H9 (cell line): Measurements from ENCODE around the gene NHS. TPM values are rescaled to one million over a fixed set of nuclear protein-coding genes. Genes with fewer than 3 reads are reported as not detected.

Experiments
- DNase-seq: peaks from one replicate; pipeline ENCODE4 v3.0.0-alpha.2; 2017
- H2AFZ ChIP-seq: one replicate; pipeline ENCODE4 v1.6.1; 2013; ENCODE audit warnings: mild to moderate bottlenecking, low read length, control low read depth, moderate library complexity
- H2AK5ac ChIP-seq: 2 replicates; pipeline ENCODE4 v1.6.1; 2013; ENCODE audit warnings: low read length, control low read depth, mixed read lengths; ENCODE audit not compliant: insufficient read length
- H2BK120ac ChIP-seq: one replicate; pipeline ENCODE4 v1.6.1; 2013; ENCODE audit warnings: low read depth, mild to moderate bottlenecking, low read length, control low read depth, inconsistent platforms; ENCODE audit not compliant: poor library complexity, severe bottlenecking
- H2BK12ac ChIP-seq: 2 replicates; pipeline ENCODE4 v1.6.1; 2013; ENCODE audit warnings: low read length, control low read depth, mixed read lengths, low read depth; ENCODE audit not compliant: insufficient read length
- H2BK15ac ChIP-seq: 2 replicates; pipeline ENCODE4 v1.6.1; 2013; ENCODE audit warnings: low read depth, low read length, control low read depth
- H2BK20ac ChIP-seq: one replicate; pipeline ENCODE4 v1.6.1; 2013; ENCODE audit warnings: low read depth, mild to moderate bottlenecking, low read length, control low read depth, inconsistent platforms; ENCODE audit not compliant: poor library complexity, severe bottlenecking
- H2BK5ac ChIP-seq: 2 replicates; pipeline ENCODE4 v1.6.1; 2013; ENCODE audit warnings: low read length, control low read depth, mixed read lengths; ENCODE audit not compliant: insufficient read length
- H3K14ac ChIP-seq: 2 replicates; pipeline ENCODE4 v1.6.1; 2013; ENCODE audit warnings: low read length, control low read depth; ENCODE audit not compliant: insufficient read depth
- H3K18ac ChIP-seq: 2 replicates; pipeline ENCODE4 v1.6.1; 2013; ENCODE audit warnings: low read depth, mild to moderate bottlenecking, mixed read lengths, low read length, control low read depth; ENCODE audit not compliant: insufficient read length
- H3K23ac ChIP-seq: 2 replicates; pipeline ENCODE4 v1.6.1; 2013; ENCODE audit warnings: low read length, control low read depth, mixed read lengths, low read depth; ENCODE audit not compliant: insufficient read length
- H3K23me2 ChIP-seq: 2 replicates; pipeline ENCODE4 v1.6.1; 2013; ENCODE audit warnings: low read depth, mild to moderate bottlenecking, mixed read lengths, low read length, control low read depth; ENCODE audit not compliant: insufficient read length, poor library complexity, severe bottlenecking
- H3K27ac ChIP-seq: 2 replicates; pipeline ENCODE4 v1.5.1; 2013; ENCODE audit warnings: low read length, control low read depth, mixed read lengths, low read depth; ENCODE audit not compliant: insufficient read length
- H3K27me3 ChIP-seq: 2 replicates; pipeline ENCODE4 v1.6.1; 2013; ENCODE audit warnings: low read length, control low read depth, inconsistent platforms; ENCODE audit not compliant: insufficient read depth
- H3K4ac ChIP-seq: 2 replicates; pipeline ENCODE4 v1.6.1; 2013; ENCODE audit warnings: low read depth, mild to moderate bottlenecking, control low read depth, inconsistent platforms, low read length, moderate library complexity
- H3K4me1 ChIP-seq: 2 replicates; pipeline ENCODE4 v1.6.1; 2013; ENCODE audit warnings: low read length, control low read depth, inconsistent platforms; ENCODE audit not compliant: insufficient read depth
- H3K4me2 ChIP-seq: 2 replicates; pipeline ENCODE4 v1.6.1; 2013; ENCODE audit warnings: low read length, control low read depth, mixed read lengths; ENCODE audit not compliant: insufficient read length, insufficient read depth
- H3K56ac ChIP-seq: 2 replicates; pipeline ENCODE4 v1.6.1; 2013; ENCODE audit warnings: low read depth, mild to moderate bottlenecking, mixed read lengths, low read length, control low read depth; ENCODE audit not compliant: insufficient read length
- H3K79me1 ChIP-seq: 2 replicates; pipeline ENCODE4 v1.6.1; 2013; ENCODE audit warnings: low read depth, mild to moderate bottlenecking, moderate library complexity, low read length, control low read depth, inconsistent platforms; ENCODE audit not compliant: insufficient read depth, poor library complexity, severe bottlenecking
- H3K79me2 ChIP-seq: 2 replicates; pipeline ENCODE4 v1.6.1; 2013; ENCODE audit warnings: low read length, control low read depth, inconsistent platforms; ENCODE audit not compliant: insufficient read depth
- H3K9ac ChIP-seq: 2 replicates; pipeline ENCODE4 v1.6.1; 2013; ENCODE audit warnings: low read length, control low read depth, mixed read lengths; ENCODE audit not compliant: insufficient read length; ENCODE audit errors: extremely low read depth
- H3K9me3 ChIP-seq: one replicate; pipeline ENCODE4 v1.6.1; 2013; ENCODE audit warnings: low read depth, low read length, inconsistent platforms; ENCODE audit not compliant: control insufficient read depth
- H3T11ph ChIP-seq: one replicate; pipeline ENCODE4 v1.6.1; 2013; ENCODE audit warnings: mild to moderate bottlenecking, low read length, control low read depth, inconsistent platforms
- H4K20me1 ChIP-seq: one replicate; pipeline ENCODE4 v1.6.1; 2013; ENCODE audit not compliant: control insufficient read depth, insufficient read length, insufficient read depth
- H4K5ac ChIP-seq: 2 replicates; pipeline ENCODE4 v1.6.1; 2013; ENCODE audit warnings: low read depth, mild to moderate bottlenecking, mixed read lengths, low read length, control low read depth; ENCODE audit not compliant: insufficient read length
- H4K8ac ChIP-seq: replicated peaks from 2 replicates; pipeline ENCODE4 v1.6.1; 2013; ENCODE audit warnings: low read length, control low read depth, mixed read lengths, low read depth; ENCODE audit not compliant: insufficient read length
- H4K91ac ChIP-seq: 2 replicates; pipeline ENCODE4 v1.6.1; 2013; ENCODE audit warnings: low read depth, mild to moderate bottlenecking, moderate library complexity, mixed read lengths, low read length, control low read depth; ENCODE audit not compliant: insufficient read length
- H3K27ac Mint-ChIP-seq, 3 experiments: 2 replicates in 2 of 3; 3 replicates in 1 of 3; pipeline ENCODE4 v1.8.0; 2020 to 2021; ENCODE audit warnings: mixed read lengths in 3 of 3, mild to moderate bottlenecking in 1 of 3, moderate library complexity in 1 of 3
- H3K27me3 Mint-ChIP-seq: 2 replicates; pipeline ENCODE4 v1.8.0; 2021; ENCODE audit warnings: low read depth, mild to moderate bottlenecking, moderate library complexity, mixed read lengths
- H3K36me3 Mint-ChIP-seq, 3 experiments: 2 replicates in 2 of 3; 3 replicates in 1 of 3; pipeline ENCODE4 v1.8.0; 2020 to 2021; ENCODE audit warnings: low read depth in 3 of 3, mixed read lengths in 3 of 3; ENCODE audit not compliant: insufficient read depth in 1 of 3
- H3K4me1 Mint-ChIP-seq, 2 experiments: 2 replicates each; pipeline ENCODE4 v1.8.0; 2020; ENCODE audit warnings: mixed read lengths in 2 of 2
- H3K4me3 Mint-ChIP-seq, 2 experiments: 2 replicates in 1 of 2; 3 replicates in 1 of 2; pipeline ENCODE4 v1.8.0; 2020 to 2021; ENCODE audit warnings: mild to moderate bottlenecking in 2 of 2, mixed read lengths in 2 of 2, moderate library complexity in 1 of 2
- H3K9me3 Mint-ChIP-seq, 2 experiments: 2 replicates in 1 of 2; 3 replicates in 1 of 2; pipeline ENCODE4 v1.8.0; 2020; ENCODE audit warnings: mild to moderate bottlenecking in 2 of 2, mixed read lengths in 2 of 2, moderate library complexity in 1 of 2
- WGBS: extraction: QIAGEN DNeasy Blood & Tissue Kit; methylation state at CpG from one replicate; pipeline ENCODE4 v1.1.7; 2013; ENCODE audit warnings: missing lambda C conversion rate, low lambda C conversion rate, mixed read lengths; ENCODE audit not compliant: insufficient read length; ENCODE audit errors: extremely low coverage; 5-methylcytosine and 5-hydroxymethylcytosine counted together
- total RNA-seq: library from RNA; stranded (reverse); gene quantifications from 2 replicates; pipeline ENCODE4 v1.2.1, GENCODE V29; 2021
- TF ChIP-seq, protein P1 (sequence below): fragments of 200-600 bp; sonication (generic); conservative IDR thresholded peaks from 3 replicates; pipeline ENCODE4 v1.8.0; 2021; ENCODE audit warnings: antibody characterized with exemption, mild to moderate bottlenecking

The NHS gene
- total RNA-seq, 1 experiment from 2014 or later: 8.7 TPM

DNA sequence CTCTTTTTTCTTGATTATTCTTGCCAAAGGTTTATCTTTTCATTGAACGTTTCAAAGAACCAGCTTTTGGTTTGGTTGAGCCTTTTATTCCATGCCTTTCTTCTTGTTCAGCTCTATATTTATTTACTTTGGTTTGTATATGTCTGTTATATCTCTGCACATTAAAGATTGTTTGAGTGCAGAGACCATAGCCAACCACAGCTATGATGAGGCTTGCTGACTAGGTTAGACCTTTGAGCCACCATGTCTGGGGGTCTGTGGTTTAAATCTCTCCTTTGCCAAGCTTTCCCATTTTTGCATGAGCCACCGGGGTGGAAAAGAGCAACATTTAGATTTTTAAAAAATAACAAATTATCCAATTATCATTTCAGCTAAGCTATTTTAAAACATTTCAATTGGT lies 96.1 kb downstream of the NHS start:
- Histone ChIP-seq H2BK12ac (no peak overlapping the region), H3K23ac (no peak overlapping the region), H3K23me2 (no peaks in the 10 kb centered on the region), H4K20me1 (no peaks in the 10 kb centered on the region), H3K79me1 (no peaks in the 10 kb centered on the region), H3K4me1 (no peaks in the 10 kb centered on the region), H4K91ac (no peak overlapping the region), H3K18ac (no peak overlapping the region), H3T11ph (no peak overlapping the region), H3K56ac (no peak overlapping the region), H2BK120ac (no peak overlapping the region), H3K4me2 (no peak overlapping the region), H3K4ac (no peak overlapping the region), H3K9ac (no peak overlapping the region), H3K27ac (no peak overlapping the region), H2BK20ac (no peak overlapping the region), H2AK5ac (no peak overlapping the region), H2BK15ac (no peak overlapping the region), H2AFZ (no peak overlapping the region), H4K8ac (no peak overlapping the region), H4K5ac (no peak overlapping the region), H3K79me2 (no peaks in the 10 kb centered on the region; the same call in 1 of the 2 replicates), H3K27me3 (no peaks in the 10 kb centered on the region), H3K9me3 (no peaks in the 10 kb centered on the region), H3K14ac (no peak overlapping the region), H2BK5ac (no peak overlapping the region)
- no peaks in the 10 kb centered on the region for H3K27me3 Mint-ChIP-seq
- TF ChIP-seq, protein P1, sequence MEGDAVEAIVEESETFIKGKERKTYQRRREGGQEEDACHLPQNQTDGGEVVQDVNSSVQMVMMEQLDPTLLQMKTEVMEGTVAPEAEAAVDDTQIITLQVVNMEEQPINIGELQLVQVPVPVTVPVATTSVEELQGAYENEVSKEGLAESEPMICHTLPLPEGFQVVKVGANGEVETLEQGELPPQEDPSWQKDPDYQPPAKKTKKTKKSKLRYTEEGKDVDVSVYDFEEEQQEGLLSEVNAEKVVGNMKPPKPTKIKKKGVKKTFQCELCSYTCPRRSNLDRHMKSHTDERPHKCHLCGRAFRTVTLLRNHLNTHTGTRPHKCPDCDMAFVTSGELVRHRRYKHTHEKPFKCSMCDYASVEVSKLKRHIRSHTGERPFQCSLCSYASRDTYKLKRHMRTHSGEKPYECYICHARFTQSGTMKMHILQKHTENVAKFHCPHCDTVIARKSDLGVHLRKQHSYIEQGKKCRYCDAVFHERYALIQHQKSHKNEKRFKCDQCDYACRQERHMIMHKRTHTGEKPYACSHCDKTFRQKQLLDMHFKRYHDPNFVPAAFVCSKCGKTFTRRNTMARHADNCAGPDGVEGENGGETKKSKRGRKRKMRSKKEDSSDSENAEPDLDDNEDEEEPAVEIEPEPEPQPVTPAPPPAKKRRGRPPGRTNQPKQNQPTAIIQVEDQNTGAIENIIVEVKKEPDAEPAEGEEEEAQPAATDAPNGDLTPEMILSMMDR: no peak
- no peaks in the 10 kb centered on the region for H3K9me3 Mint-ChIP-seq
- DNase-seq: no peak
- H3K27ac Mint-ChIP-seq: no peak overlapping the region
- H3K4me1 Mint-ChIP-seq: peaks cover 0 to 6% of the 10 kb centered on the region in 2 experiments; a peak in 3 of 4 replicates
- no peaks in the 10 kb centered on the region for H3K36me3 Mint-ChIP-seq
- WGBS: no CpG with 5 or more reads among the region's 2 CpGs
- no peak overlapping the region for H3K4me3 Mint-ChIP-seq
